ENCODE results near the gene ZSCAN5A.
"Not testable (repeated sequence)": the region's sequence is repeated elsewhere in the genome, so short reads cannot be mapped to it uniquely, and the experiment has no call there.

ZSCAN5A gene

GRCh38 chr19:56337077-56337476 is 22.4 kb upstream of the ZSCAN5A start:
- H3K27me3 ChIP-seq (ENCODE audit: control insufficient read depth, insufficient read depth, low read length); H3K27ac ChIP-seq (ENCODE audit: low read length); H3K9me3 ChIP-seq (ENCODE audit: control insufficient read depth, insufficient read depth, low read length); DNase-seq (ENCODE audit: low read depth, low spot score); H3K36me3 ChIP-seq (ENCODE audit: control insufficient read depth, insufficient read depth, low read length); H3K4me3 ChIP-seq (ENCODE audit: low read length); H3K4me1 ChIP-seq (ENCODE audit: control insufficient read depth, insufficient read depth, low read length): not testable (repeated sequence)
- WGBS (ENCODE audit: insufficient coverage, insufficient read length): no CpG with 5 or more reads among the region's 8 CpGs

DNA sequence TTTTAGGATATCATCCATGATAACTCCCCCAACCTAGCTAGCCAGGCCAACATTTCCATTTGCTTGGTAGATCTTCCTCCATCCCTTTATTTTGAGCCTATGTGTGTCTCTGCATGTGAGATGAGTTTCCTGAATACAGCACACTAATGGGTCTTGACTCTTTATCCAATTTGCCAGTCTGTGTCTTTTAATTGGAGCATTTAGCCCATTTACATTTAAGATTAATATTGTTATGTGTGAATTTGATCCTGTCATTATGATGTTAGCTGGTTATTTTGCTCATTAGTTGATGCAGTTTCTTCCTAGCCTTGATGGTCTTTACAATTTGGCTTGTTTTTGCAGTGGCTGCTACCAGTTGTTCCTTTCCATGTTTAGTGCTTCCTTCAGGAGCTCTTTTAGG is 20.7 kb upstream of the ZSCAN5A start:
- H3K27me3 ChIP-seq (ENCODE audit: control insufficient read depth, insufficient read depth, low read length); H3K27ac ChIP-seq (ENCODE audit: low read length); H3K9me3 ChIP-seq (ENCODE audit: control insufficient read depth, insufficient read depth, low read length); H3K4me3 ChIP-seq (ENCODE audit: low read length); DNase-seq (ENCODE audit: low read depth, low spot score); H3K4me1 ChIP-seq (ENCODE audit: control insufficient read depth, insufficient read depth, low read length); H3K36me3 ChIP-seq (ENCODE audit: control insufficient read depth, insufficient read depth, low read length): not testable (repeated sequence)

DNA sequence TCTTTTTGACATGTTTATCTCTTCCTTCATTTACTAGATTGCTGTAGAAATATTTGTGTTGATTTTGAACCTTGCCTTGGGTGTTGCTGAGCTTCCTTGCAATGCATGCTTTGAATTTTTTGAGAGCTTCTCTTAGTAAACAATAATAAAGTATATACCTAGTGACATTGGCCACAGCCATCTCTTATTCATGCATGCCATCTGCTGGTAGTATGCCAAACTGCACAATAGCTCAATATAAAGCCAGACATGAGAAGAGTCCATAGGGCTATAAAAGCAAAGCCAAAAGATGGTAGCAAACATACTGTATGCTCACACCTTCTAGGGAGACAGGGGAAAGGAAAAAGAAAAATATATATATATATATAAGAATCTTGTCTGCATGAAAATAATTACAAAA is 18.9 kb upstream of the ZSCAN5A start:
- no peak for DNase-seq (ENCODE audit: low read depth, low spot score)
- no peaks in the 10 kb centered on the region for H3K36me3 ChIP-seq (ENCODE audit: control insufficient read depth, insufficient read depth, low read length)
- H3K9me3 ChIP-seq (ENCODE audit: control insufficient read depth, insufficient read depth, low read length): peaks cover 2% of the 10 kb centered on the region; the same call in 1 of the 2 replicates
- H3K4me3 ChIP-seq (ENCODE audit: low read length): no peak overlapping the region
- H3K4me1 ChIP-seq (ENCODE audit: control insufficient read depth, insufficient read depth, low read length): no peaks in the 10 kb centered on the region
- no peak overlapping the region for H3K27ac ChIP-seq (ENCODE audit: low read length)
- H3K27me3 ChIP-seq (ENCODE audit: control insufficient read depth, insufficient read depth, low read length): no peaks in the 10 kb centered on the region

GRCh38 chr19:56332695-56333094 is 18.1 kb upstream of the ZSCAN5A start:
- DNase-seq (ENCODE audit: low read depth, low spot score): no peak
- Histone ChIP-seq H3K9me3 (ENCODE audit: control insufficient read depth, insufficient read depth, low read length) (no peaks in the 10 kb centered on the region), H3K27ac (ENCODE audit: low read length) (no peak overlapping the region), H3K4me3 (ENCODE audit: low read length) (no peak overlapping the region), H3K4me1 (ENCODE audit: control insufficient read depth, insufficient read depth, low read length) (no peaks in the 10 kb centered on the region), H3K36me3 (ENCODE audit: control insufficient read depth, insufficient read depth, low read length) (no peaks in the 10 kb centered on the region), H3K27me3 (ENCODE audit: control insufficient read depth, insufficient read depth, low read length) (no peaks in the 10 kb centered on the region)

DNA sequence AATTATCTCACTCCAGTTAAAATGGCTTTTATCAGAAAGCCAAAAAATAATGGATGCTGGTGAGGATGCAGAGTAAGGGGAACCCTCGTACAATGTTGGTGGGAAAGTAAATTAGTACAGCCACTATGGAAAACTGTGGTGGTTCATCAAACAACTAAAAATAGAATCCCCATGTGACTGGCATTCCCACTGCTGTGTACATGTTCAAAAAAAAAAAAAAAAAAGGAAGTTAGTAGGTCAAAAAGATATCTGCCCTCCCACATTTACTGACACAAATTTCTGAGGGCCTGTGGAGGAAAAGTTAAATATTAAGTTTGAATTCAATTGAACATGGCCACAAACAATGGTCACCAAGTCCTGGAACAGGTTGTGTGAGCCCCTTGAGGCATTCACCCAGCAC is 9.8 kb upstream of the ZSCAN5A start:
- Histone ChIP-seq H3K27ac (ENCODE audit: low read length) (no peak overlapping the region), H3K4me1 (ENCODE audit: control insufficient read depth, insufficient read depth, low read length) (no peaks in the 10 kb centered on the region), H3K36me3 (ENCODE audit: control insufficient read depth, insufficient read depth, low read length) (no peaks in the 10 kb centered on the region), H3K9me3 (ENCODE audit: control insufficient read depth, insufficient read depth, low read length) (no peaks in the 10 kb centered on the region), H3K27me3 (ENCODE audit: control insufficient read depth, insufficient read depth, low read length) (no peaks in the 10 kb centered on the region), H3K4me3 (ENCODE audit: low read length) (no peak overlapping the region)
- no peak for DNase-seq (ENCODE audit: low read depth, low spot score)
- no CpG with 5 or more reads among the region's 1 CpG for WGBS (ENCODE audit: insufficient coverage, insufficient read length)

- no peaks in the 10 kb centered on the region for H3K36me3 ChIP-seq (ENCODE audit: control insufficient read depth, insufficient read depth, low read length)
- no peaks in the 10 kb centered on the region for H3K27me3 ChIP-seq (ENCODE audit: control insufficient read depth, insufficient read depth, low read length)
- WGBS (ENCODE audit: insufficient coverage, insufficient read length): no CpG with 5 or more reads among the region's 7 CpGs
- no peak overlapping the region for H3K4me3 ChIP-seq (ENCODE audit: low read length)
- no peak for DNase-seq (ENCODE audit: low read depth, low spot score)
- H3K4me1 ChIP-seq (ENCODE audit: control insufficient read depth, insufficient read depth, low read length): no peaks in the 10 kb centered on the region
- H3K9me3 ChIP-seq (ENCODE audit: control insufficient read depth, insufficient read depth, low read length): no peaks in the 10 kb centered on the region
- no peak overlapping the region for H3K27ac ChIP-seq (ENCODE audit: low read length)
Observed at GRCh38 chr19:56321989-56322440, 7.4 kb upstream of the ZSCAN5A start.

GRCh38 chr19:56321254-56321988 is 6.8 kb upstream of the ZSCAN5A start:
- H3K9me3 ChIP-seq (ENCODE audit: control insufficient read depth, insufficient read depth, low read length): no peaks in the 10 kb centered on the region
- H3K4me3 ChIP-seq (ENCODE audit: low read length): no peak overlapping the region
- no peaks in the 10 kb centered on the region for H3K27me3 ChIP-seq (ENCODE audit: control insufficient read depth, insufficient read depth, low read length)
- H3K27ac ChIP-seq (ENCODE audit: low read length): no peak overlapping the region
- no CpG with 5 or more reads among the region's 8 CpGs for WGBS (ENCODE audit: insufficient coverage, insufficient read length)
- no peak for DNase-seq (ENCODE audit: low read depth, low spot score)
- H3K36me3 ChIP-seq (ENCODE audit: control insufficient read depth, insufficient read depth, low read length): no peaks in the 10 kb centered on the region
- H3K4me1 ChIP-seq (ENCODE audit: control insufficient read depth, insufficient read depth, low read length): no peaks in the 10 kb centered on the region

GRCh38 chr19:56319991-56320390 is 5.4 kb upstream of the ZSCAN5A start:
- Histone ChIP-seq H3K27me3 (ENCODE audit: control insufficient read depth, insufficient read depth, low read length) (no peaks in the 10 kb centered on the region), H3K4me3 (ENCODE audit: low read length) (no peak overlapping the region), H3K27ac (ENCODE audit: low read length) (no peak overlapping the region), H3K9me3 (ENCODE audit: control insufficient read depth, insufficient read depth, low read length) (no peaks in the 10 kb centered on the region), H3K4me1 (ENCODE audit: control insufficient read depth, insufficient read depth, low read length) (no peaks in the 10 kb centered on the region; the same call in 1 of the 2 replicates), H3K36me3 (ENCODE audit: control insufficient read depth, insufficient read depth, low read length) (no peaks in the 10 kb centered on the region)
- no CpG with 5 or more reads among the region's 3 CpGs for WGBS (ENCODE audit: insufficient coverage, insufficient read length)
- no peak for DNase-seq (ENCODE audit: low read depth, low spot score)

- H3K27ac ChIP-seq (ENCODE audit: low read length): no peak overlapping the region
- no peaks in the 10 kb centered on the region for H3K27me3 ChIP-seq (ENCODE audit: control insufficient read depth, insufficient read depth, low read length)
- H3K9me3 ChIP-seq (ENCODE audit: control insufficient read depth, insufficient read depth, low read length): no peaks in the 10 kb centered on the region
- no peak overlapping the region for H3K4me3 ChIP-seq (ENCODE audit: low read length)
- no peak for DNase-seq (ENCODE audit: low read depth, low spot score)
- no peaks in the 10 kb centered on the region; the same call in 1 of the 2 replicates for H3K4me1 ChIP-seq (ENCODE audit: control insufficient read depth, insufficient read depth, low read length)
- no CpG with 5 or more reads among the region's 2 CpGs for WGBS (ENCODE audit: insufficient coverage, insufficient read length)
- H3K36me3 ChIP-seq (ENCODE audit: control insufficient read depth, insufficient read depth, low read length): no peaks in the 10 kb centered on the region
Observed at GRCh38 chr19:56317749-56318148, 3.1 kb upstream of the ZSCAN5A start.

DNA sequence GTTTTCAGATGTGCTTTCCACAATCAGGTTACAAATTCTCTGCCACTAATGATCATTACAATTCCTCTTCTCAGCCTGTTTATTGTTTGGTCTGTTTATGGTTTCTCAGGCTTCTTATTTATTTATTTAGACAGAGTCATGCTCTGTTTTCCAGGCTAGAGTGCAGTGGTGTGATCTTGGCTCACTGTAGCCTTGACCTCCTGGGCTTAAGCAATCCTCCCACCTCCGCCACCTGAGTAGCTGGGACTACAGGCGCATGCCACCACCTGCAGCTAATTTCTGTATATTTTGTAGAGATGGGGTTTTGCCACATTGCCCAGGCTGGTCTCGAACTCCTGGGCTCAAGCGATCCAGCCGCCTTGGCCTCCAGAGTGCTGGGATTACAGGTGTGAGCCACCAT is 2.1 kb upstream of the ZSCAN5A start:
- H3K9me3 ChIP-seq (ENCODE audit: control insufficient read depth, insufficient read depth, low read length): no peaks in the 10 kb centered on the region
- H3K4me3 ChIP-seq (ENCODE audit: low read length): no peak overlapping the region
- no peak overlapping the region for H3K27ac ChIP-seq (ENCODE audit: low read length)
- no peaks in the 10 kb centered on the region for H3K27me3 ChIP-seq (ENCODE audit: control insufficient read depth, insufficient read depth, low read length)
- WGBS (ENCODE audit: insufficient coverage, insufficient read length): no CpG with 5 or more reads among the region's 5 CpGs
- H3K36me3 ChIP-seq (ENCODE audit: control insufficient read depth, insufficient read depth, low read length): no peaks in the 10 kb centered on the region
- H3K4me1 ChIP-seq (ENCODE audit: control insufficient read depth, insufficient read depth, low read length): no peaks in the 10 kb centered on the region; the same call in 1 of the 2 replicates
- DNase-seq (ENCODE audit: low read depth, low spot score): no peak

DNA sequence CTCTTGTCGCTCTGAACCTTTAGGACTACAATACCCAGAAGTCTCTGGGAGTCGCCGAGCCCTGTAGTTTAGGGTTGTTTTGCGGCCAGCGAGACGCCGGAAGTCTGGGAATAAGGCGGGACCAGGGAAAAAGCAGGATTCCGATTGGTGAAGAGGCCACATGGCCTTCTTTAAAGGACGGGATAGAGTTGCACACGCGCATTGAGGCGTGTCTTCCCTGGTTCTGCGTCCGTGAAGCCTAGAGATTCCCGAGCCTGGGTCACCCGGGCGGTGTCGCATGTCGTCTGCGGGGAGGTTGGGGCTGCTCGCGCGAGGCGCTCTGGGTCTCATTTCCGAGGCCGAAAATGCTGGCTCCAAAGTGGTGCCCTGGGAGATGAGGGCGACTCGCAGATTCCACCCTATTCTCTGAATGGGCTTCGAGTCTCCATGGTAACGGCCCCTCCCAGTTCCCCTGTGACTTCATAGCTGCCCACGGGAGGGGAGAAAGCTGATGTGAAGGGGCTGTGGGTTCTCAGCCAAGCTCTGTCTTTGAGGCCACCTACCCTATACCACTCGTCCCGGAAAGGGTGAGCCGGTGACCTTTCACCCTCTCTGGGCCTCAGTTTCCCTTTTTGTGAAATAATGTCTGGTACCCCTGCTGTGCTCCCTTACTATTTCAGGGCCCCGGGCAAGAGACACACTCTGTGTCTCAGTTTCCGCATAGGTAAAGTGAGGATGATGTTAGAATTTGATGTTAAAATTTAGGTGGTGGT is 614 bp upstream of the ZSCAN5A start:
- WGBS (ENCODE audit: insufficient coverage, insufficient read length): no CpG with 5 or more reads among the region's 37 CpGs
- Histone ChIP-seq H3K9me3 (ENCODE audit: control insufficient read depth, insufficient read depth, low read length) (no peaks in the 10 kb centered on the region), H3K4me3 (ENCODE audit: low read length) (peak overlapping the region; percentile 99; the same call in 1 of the 2 replicates), H3K36me3 (ENCODE audit: control insufficient read depth, insufficient read depth, low read length) (no peaks in the 10 kb centered on the region), H3K27ac (ENCODE audit: low read length) (no peak overlapping the region), H3K4me1 (ENCODE audit: control insufficient read depth, insufficient read depth, low read length) (no peaks in the 10 kb centered on the region; the same call in 1 of the 2 replicates), H3K27me3 (ENCODE audit: control insufficient read depth, insufficient read depth, low read length) (no peaks in the 10 kb centered on the region)
- peak; percentile 93 for DNase-seq (ENCODE audit: low read depth, low spot score)
